Endodermal cell (in vitro differentiated cells): ENCODE measurements around the gene ABCC5. TPM values are rescaled to one million over a fixed set of nuclear protein-coding genes. Genes with fewer than 3 reads are reported as not detected.
"Not testable (repeated sequence)": the region's sequence is repeated elsewhere in the genome, so short reads cannot be mapped to it uniquely, and the experiment has no call there.

Experiments
- DNase-seq: peaks from one replicate; pipeline ENCODE4 v3.0.0-alpha.2; 2017
- H3K27ac ChIP-seq: 2 replicates; pipeline ENCODE4 v1.5.1; 2013; ENCODE audit warnings: mild to moderate bottlenecking, low read depth, low read length, moderate library complexity
- H3K27me3 ChIP-seq: 2 replicates; pipeline ENCODE4 v1.6.1; 2013; ENCODE audit warnings: mild to moderate bottlenecking, low read length, moderate library complexity; ENCODE audit not compliant: insufficient read depth, control insufficient read depth, poor library complexity, severe bottlenecking
- H3K36me3 ChIP-seq: 2 replicates; pipeline ENCODE4 v1.7.0; 2013; ENCODE audit warnings: mild to moderate bottlenecking, low read length, moderate library complexity; ENCODE audit not compliant: control insufficient read depth, insufficient read depth
- H3K4me1 ChIP-seq: one replicate; pipeline ENCODE4 v1.7.0; 2013; ENCODE audit warnings: low read length; ENCODE audit not compliant: control insufficient read depth, insufficient read depth
- H3K4me3 ChIP-seq: 2 replicates; pipeline ENCODE4 v1.5.1; 2013; ENCODE audit warnings: mild to moderate bottlenecking, low read length, moderate library complexity
- H3K9ac ChIP-seq: 2 replicates; pipeline ENCODE4 v1.6.1; 2013; ENCODE audit warnings: mild to moderate bottlenecking, low read length, moderate library complexity; ENCODE audit not compliant: poor library complexity, severe bottlenecking; ENCODE audit errors: extremely low read depth
- H3K9me3 ChIP-seq: 2 replicates; pipeline ENCODE4 v1.6.1; 2013; ENCODE audit warnings: mild to moderate bottlenecking, low read length, moderate library complexity; ENCODE audit not compliant: control insufficient read depth
- H3K27ac Mint-ChIP-seq: 2 replicates; pipeline ENCODE4 v1.8.0; 2020; ENCODE audit warnings: mixed read lengths
- H3K27me3 Mint-ChIP-seq: 2 replicates; pipeline ENCODE4 v1.8.0; 2021; ENCODE audit warnings: mild to moderate bottlenecking, mixed read lengths; ENCODE audit not compliant: insufficient read depth
- H3K36me3 Mint-ChIP-seq: 2 replicates; pipeline ENCODE4 v1.8.0; 2020; ENCODE audit warnings: low read depth, mixed read lengths
- H3K4me1 Mint-ChIP-seq: 2 replicates; pipeline ENCODE4 v1.8.0; 2020; ENCODE audit warnings: mixed read lengths
- H3K4me3 Mint-ChIP-seq: 2 replicates; pipeline ENCODE4 v1.8.0; 2020; ENCODE audit warnings: mild to moderate bottlenecking, moderate library complexity, mixed read lengths
- H3K9me3 Mint-ChIP-seq: 2 replicates; pipeline ENCODE4 v1.8.0; 2020; ENCODE audit warnings: mild to moderate bottlenecking, mixed read lengths
- CTCF ChIP-seq: fragments of 200-600 bp; sonication (generic); conservative IDR thresholded peaks from 2 replicates; pipeline ENCODE4 v1.5.0; 2021; ENCODE audit warnings: antibody characterized with exemption, mild to moderate bottlenecking
- WGBS, 2 experiments: methylation state at CpG; one replicate each; pipeline versions ENCODE4 v1.1.5 to v1.1.7; 2013; ENCODE audit warnings: missing lambda C conversion rate in 2 of 2, mixed read lengths in 1 of 2; ENCODE audit not compliant: insufficient coverage in 1 of 2, insufficient read length in 1 of 2; 5-methylcytosine and 5-hydroxymethylcytosine counted together
- total RNA-seq, 2 donors: library from RNA; stranded (reverse); fragmentation: NEBNext Ultra II Directional in 1 of 2; extraction: Animal tissue kit (Norgen Biotek cat#: 25700) in 1 of 2; gene quantifications; 2 replicates in 1 of 2; 3 replicates in 1 of 2; pipeline ENCODE4 v1.2.1, GENCODE V29; 2021

Gene ABCC5
- total RNA-seq, 2 donors from 2014 or later: 32.8 to 35.7 TPM

- H3K9me3 Mint-ChIP-seq: no peaks in the 10 kb centered on the region
- no peaks in the 10 kb centered on the region for H3K4me1 ChIP-seq
- no peak for DNase-seq
- no peaks in the 10 kb centered on the region for H3K27me3 ChIP-seq
- WGBS, 2 experiments: 60 to 77% methylated on average over 1 to 3 of the region's 4 CpGs
- H3K27ac ChIP-seq: no peak overlapping the region
- peaks cover 39% of the 10 kb centered on the region for H3K36me3 Mint-ChIP-seq
- no peak overlapping the region for H3K4me3 ChIP-seq
- no peak overlapping the region for H3K27ac Mint-ChIP-seq
- no peak overlapping the region for H3K9ac ChIP-seq
- no peaks in the 10 kb centered on the region for H3K27me3 Mint-ChIP-seq
- H3K36me3 ChIP-seq: peaks cover 27% of the 10 kb centered on the region
- no peak overlapping the region for H3K4me3 Mint-ChIP-seq
- H3K4me1 Mint-ChIP-seq: peaks cover 28% of the 10 kb centered on the region
- no peaks in the 10 kb centered on the region for H3K9me3 ChIP-seq
- TF ChIP-seq CTCF: no peak
Observed at GRCh38 chr3:184011230-184011876, 6.3 kb downstream of the ABCC5 start.

- no peak overlapping the region for H3K27ac Mint-ChIP-seq
- H3K9me3 Mint-ChIP-seq: no peaks in the 10 kb centered on the region
- no peak for DNase-seq
- peaks cover 30% of the 10 kb centered on the region for H3K36me3 Mint-ChIP-seq
- no peaks in the 10 kb centered on the region for H3K27me3 Mint-ChIP-seq
- no peaks in the 10 kb centered on the region for H3K9me3 ChIP-seq
- no peak overlapping the region for H3K9ac ChIP-seq
- H3K27me3 ChIP-seq: no peaks in the 10 kb centered on the region
- H3K4me1 Mint-ChIP-seq: peaks cover 36% of the 10 kb centered on the region
- H3K4me3 ChIP-seq: no peak overlapping the region
- no peak overlapping the region for H3K4me3 Mint-ChIP-seq
- 63 to 88% methylated on average over 2 to 3 of the region's 3 CpGs for WGBS, 2 experiments
- peaks cover 21% of the 10 kb centered on the region for H3K36me3 ChIP-seq
- peaks cover 6% of the 10 kb centered on the region for H3K4me1 ChIP-seq
- no peak overlapping the region for H3K27ac ChIP-seq
- TF ChIP-seq CTCF: no peak
Observed at GRCh38 chr3:184008161-184008560, 9.5 kb downstream of the ABCC5 start.

GRCh38 chr3:184007143-184007813, 10.4 kb downstream of the ABCC5 start:
- Mint-ChIP-seq H3K4me1 (peaks cover 43% of the 10 kb centered on the region), H3K27ac (peak overlapping the region; percentile 46), H3K36me3 (peaks cover 23% of the 10 kb centered on the region)
- not testable (repeated sequence) for H3K4me3 Mint-ChIP-seq, H3K9me3 Mint-ChIP-seq, H3K9me3 ChIP-seq, H3K27me3 Mint-ChIP-seq, DNase-seq, H3K4me3 ChIP-seq, H3K9ac ChIP-seq, H3K27ac ChIP-seq, H3K27me3 ChIP-seq
- 93 to 94% methylated on average over 3 to 11 of the region's 11 CpGs for WGBS, 2 experiments
- Histone ChIP-seq H3K36me3 (peaks cover 21% of the 10 kb centered on the region), H3K4me1 (peaks cover 11% of the 10 kb centered on the region)
